ENCODE results near the gene PHLDB2.
"Not testable (repeated sequence)": the region's sequence is repeated elsewhere in the genome, so short reads cannot be mapped to it uniquely, and the experiment has no call there.

PHLDB2 gene

DNA sequence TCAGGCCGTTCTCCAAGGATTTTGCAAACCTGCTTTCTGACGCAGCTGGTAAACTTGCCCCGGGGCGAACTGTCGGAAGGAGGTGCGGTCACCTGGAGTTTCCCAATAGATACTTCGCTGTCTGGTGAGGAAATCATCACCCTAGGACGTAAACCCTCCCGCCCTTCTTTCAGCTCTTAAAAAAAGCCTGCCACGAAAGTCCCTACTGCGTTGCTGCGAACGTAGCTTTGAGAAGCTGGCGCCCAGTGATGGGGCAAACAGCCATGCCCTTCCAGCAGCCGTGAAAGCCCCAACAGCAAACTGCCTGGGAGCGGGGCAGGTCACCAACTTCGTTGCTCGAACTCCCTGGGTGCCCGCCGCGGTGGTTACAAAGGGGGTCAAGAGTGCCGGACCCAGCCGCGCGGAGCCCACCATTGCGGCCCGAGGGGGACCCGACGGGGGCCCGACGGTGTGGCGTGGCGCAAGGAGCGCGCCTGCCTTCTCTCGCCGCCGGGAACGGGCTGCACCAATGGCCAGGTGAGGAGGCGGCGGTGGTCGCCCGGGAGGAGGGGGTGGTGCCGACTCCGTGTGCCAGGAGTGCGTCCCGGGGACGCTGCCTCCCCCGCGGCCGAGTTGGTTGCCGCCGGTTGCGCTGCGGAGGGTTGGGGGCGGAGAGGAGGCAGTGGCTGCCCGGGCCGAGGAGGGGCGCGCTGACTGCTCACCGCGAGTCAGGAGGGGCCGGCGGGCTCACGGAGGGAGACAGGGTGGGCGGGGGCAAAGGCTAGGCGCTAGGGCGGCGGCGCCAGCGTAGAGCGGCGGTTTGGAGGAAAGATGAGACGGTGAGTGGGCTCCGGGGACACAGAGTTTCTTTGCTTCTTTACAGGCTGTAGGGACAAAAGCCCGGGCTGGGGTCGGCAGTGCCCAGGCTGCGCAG, at the start of gene PHLDB2:
PHLDB2 (plus strand) TSS at position 205 of the 913 bp plus-strand sequence. CDS start 24,813 bp downstream, outside the sequence.
- peak; percentile 89 for DNase-seq

DNA sequence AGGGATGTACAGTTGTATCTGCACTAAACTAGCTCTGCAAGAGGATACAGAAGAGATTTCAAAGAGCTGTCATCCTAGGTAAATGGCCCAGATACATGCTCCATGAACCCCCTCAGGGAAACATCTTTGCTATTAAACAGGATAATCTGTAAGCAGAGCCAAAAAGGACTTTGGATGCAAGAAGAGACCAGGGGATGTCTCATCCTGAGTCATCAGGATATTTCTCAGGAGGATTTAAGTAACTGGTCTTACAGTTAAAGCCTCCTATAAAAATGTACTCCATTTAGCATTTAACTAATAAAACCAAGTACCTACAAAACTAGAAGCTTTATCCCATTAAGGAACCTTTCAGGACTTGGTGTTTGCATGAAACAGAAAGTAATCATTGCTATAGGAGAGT, 48.2 kb upstream of the PHLDB2 start:
- DNase-seq = peak; percentile 23

DNA sequence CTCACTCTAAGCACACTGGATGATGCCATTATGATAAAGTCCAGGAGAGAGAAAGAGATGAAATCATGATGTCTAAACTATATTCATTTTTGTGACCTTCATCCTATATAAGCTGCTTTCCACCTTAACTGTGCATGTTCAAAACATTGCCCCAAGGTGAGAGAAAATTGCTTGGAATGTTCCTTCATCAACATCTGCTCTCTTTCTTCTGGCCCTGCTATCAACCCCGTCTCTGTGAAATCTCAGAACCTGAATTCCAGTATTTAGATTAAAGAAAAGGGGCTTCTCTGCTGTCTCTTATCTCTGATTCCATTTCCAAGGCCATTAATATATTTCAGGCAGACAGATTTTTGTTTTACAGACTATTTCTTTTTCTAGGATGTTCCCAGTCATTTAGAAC, 47.3 kb upstream of the PHLDB2 start:
- no peak for DNase-seq

DNA sequence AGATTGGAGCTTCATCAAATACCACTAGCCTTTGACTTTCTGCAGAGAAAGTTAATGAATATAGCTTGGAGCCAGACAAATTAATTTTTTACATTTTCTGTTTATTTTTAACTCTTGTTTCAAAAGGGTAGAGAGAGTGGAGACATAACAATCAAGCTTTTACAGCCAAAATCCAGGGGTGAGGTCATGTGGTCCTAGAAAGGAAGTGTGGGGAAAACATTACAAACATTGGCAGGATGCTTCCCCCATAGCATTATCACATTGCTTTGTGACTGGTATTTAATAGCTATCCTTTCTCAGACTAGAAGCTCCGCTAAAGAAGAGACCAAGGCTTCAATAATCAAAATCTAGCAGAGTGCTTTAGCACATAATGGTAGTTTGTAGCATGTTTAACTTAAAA, 46.4 kb upstream of the PHLDB2 start:
- DNase-seq = no peak

DNA sequence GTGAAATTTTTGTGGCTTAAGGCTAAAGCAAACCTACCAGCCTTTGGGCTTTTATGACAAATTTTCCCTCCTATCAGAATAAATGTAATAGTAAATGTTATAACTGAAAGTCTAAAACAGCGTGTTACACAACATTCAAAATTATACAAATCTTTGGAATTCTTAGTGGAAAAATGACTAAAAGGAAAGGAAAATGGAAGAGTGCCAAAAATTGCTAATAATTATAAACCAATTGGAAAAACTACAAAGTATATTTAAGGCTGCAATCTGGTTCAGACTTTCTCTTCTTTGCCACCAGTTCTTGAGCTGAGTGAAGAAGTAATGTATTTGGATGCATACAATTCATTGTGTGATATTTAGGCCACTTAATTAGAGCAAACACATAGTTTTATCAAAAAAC, 45.6 kb upstream of the PHLDB2 start:
- no peak for DNase-seq

DNA sequence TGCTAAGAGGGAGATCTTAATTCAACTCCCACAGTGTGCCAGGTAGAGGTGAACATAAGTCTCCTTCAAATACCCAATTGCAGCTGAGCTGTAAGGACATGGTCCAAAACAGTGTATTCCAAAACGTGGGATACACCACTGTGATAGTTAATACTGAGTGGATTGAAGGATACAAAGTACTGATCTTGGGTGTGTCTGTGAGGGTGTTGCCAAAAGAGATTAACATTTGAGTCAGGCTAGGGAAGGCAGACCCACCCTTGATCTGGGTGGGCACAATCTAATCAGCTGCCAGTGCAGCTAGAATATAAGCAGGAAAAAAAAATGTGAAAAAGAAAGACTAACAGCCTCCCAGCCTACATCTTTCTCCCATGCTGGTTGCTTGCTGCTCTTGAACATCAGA, 45.1 kb upstream of the PHLDB2 start:
- no peak for DNase-seq

DNA sequence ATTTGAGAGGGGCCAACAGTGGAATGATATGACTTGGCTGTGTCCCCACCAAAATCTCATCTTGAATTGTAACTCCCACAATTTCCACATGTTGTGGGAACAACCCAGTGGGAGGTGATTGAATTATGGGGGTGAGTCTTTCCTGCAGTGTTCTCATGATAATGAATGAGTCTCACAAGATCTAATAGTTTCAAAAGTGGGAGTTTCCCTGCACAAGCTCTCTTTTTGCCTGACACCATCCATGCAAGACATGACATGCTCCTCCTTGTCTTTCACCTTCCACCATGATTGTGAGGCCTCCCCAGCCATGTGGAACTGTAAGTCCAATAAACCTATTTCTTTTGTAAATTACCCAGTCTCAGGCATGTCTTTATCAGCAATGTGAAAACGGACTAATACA, 42.3 kb upstream of the PHLDB2 start:
- DNase-seq = not testable (repeated sequence)

DNA sequence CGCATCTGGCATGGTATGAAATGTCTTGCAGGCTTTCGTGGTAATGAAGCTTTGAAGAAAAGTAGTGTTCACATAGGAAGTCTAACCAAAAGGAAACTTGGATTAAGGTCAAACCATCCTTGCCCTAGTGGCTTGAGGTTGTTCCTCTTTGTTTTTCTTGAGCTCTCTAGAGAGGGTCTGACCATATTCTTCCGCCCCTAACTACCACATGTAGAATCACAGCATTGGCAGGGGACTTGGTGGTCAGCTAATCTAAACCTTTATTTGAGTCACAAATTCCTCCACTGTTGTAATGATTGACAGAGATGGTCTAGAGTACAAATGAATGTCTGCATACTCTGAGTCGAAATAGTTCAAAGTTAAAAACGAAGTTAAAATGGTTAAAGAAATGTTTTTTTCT, 39.1 kb upstream of the PHLDB2 start:
- DNase-seq = no peak

DNA sequence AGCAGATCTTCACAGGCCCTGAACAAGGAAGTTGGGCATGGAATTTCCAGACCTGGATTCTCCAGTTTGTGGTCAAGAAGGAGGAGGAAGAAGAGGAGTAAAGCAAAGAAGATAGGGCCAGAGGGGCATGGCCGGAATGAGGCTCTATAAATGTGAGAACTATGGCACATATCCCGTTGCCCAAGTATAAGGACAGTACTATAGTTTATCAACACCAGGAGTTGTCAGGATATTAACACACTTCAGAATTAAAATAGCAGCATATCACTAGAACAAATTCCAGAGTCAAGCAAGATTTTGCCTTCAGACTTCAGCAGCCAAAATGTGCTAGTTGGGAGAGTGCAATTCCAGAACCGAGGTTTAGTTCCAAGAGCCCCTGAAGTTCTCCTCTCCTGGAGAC, 38.4 kb upstream of the PHLDB2 start:
- DNase-seq = no peak

DNA sequence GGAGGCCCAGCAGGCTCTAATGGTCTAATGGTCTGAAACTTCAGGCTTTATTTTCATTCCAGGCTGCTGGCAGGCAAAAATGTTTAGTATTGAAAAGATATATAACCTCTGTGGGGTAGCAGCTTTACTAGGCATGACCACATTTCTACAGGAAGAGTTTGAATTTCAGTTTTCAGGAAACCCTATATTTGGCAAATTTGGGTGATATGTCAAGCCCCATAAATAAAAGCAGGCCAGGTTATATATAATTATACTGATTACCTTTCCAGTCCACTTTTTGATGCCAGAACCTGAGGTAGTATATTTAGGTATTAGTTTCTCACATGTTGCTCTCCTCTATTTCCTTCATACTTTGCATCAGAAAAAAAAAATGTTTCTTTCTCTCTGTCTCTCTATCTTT, 37.2 kb upstream of the PHLDB2 start:
- no peak for DNase-seq

DNA sequence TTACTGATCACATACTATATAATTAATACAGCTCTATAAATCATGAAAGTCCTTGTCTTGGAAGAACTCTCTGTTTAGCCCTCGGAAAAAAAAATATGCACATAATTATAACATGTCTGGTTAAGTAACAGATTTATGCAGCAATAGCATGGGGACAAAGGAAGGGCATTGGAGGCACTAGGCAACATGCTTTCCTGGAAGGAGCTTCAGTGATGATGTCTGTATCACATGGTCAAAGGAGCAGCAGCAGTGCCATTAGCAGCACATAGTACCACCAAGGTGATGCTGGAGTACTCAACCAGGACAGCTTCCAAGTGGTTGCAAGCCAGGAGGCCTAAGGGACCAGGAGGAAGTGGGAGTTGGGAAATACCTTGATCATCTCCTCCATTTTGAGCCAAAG, 36.3 kb upstream of the PHLDB2 start:
- DNase-seq = no peak

DNA sequence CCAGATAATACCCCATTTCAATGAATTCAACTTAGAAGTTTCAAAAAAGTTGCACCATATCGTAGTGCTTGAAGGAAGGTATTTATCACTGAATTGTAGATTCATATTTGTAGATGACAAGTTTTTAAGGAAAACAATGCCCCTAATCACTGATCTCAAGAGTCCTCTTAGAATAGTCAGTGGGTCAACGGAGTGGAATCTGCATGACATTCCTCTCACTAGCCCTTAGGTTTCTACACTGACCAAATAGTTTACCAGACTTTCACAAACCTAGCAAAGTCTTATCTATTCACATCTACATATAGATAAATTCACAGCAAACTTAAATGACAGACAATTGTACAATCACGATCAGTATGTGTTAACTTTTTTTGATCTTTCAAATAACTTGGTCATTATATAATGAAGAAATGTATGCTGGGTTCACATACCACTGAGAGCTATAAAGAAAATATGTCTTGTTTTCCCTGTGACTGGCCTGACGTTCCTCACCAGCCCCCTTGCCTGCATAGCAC, 35.7 kb upstream of the PHLDB2 start:
- no peak for DNase-seq

DNA sequence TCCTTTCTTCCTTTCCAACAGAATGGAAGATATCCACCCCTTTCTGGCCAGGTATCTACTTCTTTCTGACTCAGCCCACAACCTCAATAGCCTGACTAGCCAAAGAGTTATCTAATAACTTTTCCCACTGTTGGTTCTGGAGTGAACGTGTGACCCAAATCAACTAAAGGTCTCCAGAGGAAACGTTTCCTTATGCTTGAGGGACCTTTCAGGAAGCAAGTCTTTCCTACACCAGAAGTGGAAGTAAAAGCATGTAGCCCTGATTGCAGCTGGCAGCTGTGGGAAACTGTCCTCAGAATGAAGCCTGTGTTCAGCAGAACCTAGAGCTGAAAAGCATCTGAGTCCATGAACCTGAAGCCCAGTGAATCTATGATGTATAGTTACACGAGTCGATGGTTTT, 34.7 kb upstream of the PHLDB2 start:
- DNase-seq = peak; percentile 14

DNA sequence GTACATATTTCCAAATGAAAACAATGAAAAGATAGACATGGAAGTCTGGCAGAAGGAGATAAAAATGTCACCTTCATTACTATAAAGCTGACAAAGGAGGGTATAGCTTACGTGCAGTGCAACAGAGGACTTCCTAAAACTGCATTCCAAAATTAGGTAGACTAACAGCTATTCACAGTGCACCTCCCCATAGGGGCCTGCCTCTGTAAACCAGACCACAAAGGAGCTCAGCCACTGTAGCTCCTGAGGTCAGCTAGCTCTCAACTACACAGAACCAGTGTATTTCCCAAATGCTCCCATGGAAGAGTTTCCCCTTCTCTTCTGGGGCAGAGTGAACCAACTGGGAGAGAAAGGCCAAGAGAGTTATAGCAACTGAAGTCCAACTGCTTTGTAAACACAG, 31.2 kb upstream of the PHLDB2 start:
- no peak for DNase-seq

DNA sequence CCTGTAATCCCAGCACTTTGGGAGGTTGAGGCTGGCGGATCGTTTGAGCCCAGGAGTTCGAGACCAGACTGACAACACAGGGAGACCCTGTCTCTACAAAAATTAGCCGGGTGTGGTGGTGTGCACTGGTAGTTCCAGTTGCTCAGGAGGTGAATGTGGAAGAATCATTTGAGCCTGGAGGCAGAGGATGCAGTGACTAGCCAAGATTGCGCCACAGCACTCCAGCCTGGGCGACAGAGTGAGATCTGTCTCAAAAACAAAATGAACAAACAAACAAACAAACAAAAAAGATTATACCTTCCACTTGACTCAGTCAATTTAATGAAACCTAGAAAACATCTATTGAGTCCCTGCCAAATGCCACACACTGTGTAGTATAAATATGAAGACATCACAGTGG, 30.5 kb upstream of the PHLDB2 start:
- DNase-seq = no peak

DNA sequence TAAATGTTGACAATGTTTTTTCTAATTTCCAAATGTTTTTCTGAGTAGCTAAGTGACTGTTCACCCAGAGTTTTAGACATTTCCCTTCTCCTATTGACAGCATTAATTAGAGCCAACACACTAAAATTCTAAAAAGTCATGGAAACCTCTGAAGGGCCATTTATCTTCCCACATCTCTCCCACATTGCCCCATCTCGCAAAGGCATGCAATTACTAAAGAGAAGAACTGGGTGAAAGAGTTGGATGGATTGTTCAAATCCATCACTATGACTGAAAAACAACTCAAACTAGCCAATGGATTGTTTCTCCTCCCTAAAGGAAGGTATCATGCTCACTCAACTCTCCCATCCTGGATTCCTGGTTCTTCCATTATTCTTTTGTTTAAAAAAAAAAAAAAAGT, 30.0 kb upstream of the PHLDB2 start:
- DNase-seq = no peak

DNA sequence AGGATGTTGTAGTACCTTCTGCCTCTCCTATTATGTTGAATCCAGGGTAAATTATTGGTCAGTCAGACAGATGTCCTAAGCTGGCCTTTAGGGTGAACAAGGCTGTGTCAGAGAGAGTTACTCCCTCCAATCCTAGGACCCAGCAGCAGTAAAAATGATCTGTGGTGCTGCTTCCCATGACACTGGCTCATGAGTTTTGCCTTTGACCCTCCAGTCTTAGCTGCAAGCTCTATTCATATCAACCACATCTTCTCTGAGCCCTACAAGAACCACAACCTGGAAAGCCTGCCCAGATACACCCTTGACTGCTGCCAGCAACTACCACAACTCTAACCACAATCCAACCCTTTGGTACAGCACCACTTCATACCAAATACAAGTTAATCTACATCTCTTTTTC, 27.2 kb upstream of the PHLDB2 start:
- no peak for DNase-seq

DNA sequence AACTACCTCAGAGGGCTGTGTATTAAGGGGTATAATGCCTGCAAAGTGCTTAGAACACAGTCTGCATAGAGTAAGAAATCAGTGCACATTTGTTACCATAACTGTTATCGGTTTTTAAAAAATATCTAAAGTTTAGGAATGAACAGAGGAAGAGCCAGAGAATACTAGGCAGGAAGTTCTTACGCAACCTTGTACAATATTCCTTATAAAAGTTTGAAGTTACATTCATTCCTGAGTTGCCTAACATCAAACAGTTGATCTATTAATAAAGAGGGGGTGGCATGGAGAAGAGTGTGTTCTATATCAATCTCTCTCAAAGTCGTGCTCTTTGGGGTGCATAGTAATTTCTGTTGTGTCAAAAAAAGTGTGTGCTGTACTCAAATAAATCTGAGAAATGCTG, 22.0 kb upstream of the PHLDB2 start:
- DNase-seq = no peak

DNA sequence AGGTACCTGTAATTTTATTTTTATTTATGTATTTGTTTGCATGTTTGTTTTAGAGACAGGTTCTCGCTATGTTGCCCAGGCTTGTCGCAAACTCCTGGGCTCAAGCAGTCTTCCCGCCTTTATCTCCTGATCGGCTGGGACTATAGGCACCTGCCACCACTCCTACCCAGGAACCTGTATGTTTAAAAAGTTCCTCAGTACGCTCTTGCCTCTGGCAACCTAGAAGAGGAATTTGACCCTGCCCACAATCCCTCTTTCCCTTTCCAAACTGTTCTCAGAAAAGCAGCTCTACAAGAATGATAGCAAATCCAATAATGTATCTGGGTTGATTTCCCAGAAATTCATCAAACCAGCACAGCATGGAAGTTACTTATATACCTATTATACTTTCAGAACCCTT, 20.9 kb upstream of the PHLDB2 start:
- no peak for DNase-seq

DNA sequence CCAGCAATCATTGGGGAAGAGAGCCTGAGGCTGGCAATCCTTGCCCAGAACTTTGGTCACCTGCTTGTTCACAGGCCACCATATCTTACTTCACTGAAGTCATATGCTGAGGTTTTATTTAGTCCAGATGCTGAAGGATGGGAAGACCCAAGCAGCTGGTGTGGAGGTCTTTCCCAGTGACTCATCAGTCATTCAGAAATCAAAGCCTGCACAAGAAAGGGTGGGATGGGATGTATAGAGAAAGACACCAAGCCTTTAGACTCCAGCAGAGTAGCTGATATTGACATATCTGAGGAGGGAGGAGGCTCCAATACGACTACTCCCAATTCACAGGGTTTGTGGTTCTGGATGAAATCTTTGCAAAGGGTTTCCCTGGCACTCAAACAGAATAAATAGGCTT, 13.0 kb upstream of the PHLDB2 start:
- DNase-seq = no peak

DNA sequence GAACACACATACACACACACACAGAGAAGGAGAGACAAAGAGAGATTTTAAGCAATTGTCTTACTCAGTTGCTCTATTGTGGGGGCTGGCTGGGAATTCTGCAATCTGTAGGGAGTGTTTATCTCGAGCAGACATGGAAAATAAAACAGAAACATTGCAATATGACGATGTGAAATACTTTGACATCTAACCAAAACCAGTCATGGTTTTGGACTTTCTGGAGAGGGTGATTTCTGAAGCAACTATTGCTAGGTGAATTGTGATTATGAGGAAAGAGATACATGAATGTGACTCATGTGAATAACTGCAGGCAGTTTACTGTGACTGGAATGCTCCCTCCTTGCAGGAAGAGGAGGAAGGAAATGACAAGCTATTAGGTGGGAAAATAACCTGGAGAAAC, 12.3 kb upstream of the PHLDB2 start:
- DNase-seq = no peak

DNA sequence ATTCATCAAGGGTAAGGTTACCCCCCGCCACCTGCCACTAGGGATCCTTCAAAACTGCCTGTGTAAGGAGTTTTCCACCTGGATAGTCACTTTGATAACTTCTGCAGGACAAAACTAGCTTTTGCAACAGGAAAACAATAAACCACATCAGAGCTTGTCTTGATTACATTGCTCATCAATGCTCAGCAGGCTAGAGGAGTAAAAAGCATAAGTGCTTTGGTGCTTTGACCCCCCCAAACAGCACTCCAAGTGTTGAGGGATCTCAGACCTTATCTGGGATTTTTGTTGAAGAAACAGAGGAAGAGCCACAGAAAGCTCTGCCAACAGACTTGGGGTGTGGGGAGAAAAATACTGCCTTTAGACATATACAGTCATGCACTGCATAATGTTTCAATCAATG, 10.8 kb upstream of the PHLDB2 start:
- no peak for DNase-seq

DNA sequence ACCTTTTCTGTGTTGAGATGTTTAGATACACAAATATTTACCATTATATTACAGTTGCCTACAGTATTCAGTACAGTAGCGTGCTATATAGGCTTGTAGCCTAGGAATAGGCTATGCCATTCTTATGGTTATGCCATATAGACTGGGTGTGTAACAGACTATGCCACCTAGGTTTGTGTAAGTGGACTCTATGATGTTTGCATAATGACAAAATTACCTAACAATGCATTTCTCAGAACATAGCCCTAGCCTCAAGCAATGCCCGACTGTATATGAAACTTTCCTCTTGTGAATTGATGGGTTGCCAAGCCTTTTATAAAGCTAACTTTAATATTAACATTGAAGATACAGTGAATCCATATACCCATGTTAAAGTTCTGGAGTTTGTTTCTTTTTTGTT, 10.3 kb upstream of the PHLDB2 start:
- no peak for DNase-seq

DNA sequence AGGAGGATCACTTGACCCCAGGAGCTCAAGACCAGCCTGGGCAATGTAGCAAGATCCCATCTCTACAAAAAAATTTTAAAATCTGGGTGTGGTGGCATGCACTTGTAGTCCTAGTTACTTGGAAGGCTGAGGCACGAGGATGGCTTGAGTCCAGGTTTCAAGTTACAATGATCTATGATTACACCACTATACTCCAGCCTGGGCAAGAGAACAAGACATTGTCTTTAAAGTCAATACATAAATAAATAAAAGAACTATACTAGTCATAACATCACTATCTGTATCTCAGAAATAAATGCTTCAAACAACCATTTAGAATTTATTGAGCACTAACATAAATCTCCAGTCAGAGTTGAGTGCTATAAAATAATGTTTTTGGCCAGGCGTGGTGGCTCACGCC, 8.5 kb upstream of the PHLDB2 start:
- DNase-seq = no peak

DNA sequence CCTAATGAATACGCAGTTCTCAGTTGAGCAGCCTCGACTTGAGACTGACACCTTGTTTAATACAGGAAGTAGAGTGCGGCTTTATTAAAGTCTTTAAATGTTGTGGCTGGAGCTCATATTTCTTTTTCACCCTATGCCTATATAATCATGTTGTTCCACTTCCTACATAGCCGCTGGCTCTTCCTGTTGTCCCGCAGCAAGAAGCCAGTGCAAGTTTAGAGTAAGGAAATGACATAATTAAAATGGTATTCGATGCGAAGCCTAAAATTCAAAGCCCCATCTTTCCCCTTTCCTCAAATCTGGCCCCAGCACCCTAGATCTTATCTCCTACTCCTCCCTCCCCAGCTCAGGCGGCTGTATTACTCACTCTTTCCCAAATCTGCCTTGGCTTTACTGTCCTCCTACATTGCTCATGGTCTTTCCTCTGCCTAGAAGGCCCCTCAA, 7.5 kb upstream of the PHLDB2 start:
- DNase-seq = peak; percentile 49

All from eye (tissue), 1 donor.